ENCODE data around the gene LRIG3. TPM values are rescaled to one million over a fixed set of nuclear protein-coding genes. Genes with fewer than 3 reads are reported as not detected.

LRIG3 gene
- polyA plus RNA-seq, 1 experiment, result 33.9 TPM

DNA sequence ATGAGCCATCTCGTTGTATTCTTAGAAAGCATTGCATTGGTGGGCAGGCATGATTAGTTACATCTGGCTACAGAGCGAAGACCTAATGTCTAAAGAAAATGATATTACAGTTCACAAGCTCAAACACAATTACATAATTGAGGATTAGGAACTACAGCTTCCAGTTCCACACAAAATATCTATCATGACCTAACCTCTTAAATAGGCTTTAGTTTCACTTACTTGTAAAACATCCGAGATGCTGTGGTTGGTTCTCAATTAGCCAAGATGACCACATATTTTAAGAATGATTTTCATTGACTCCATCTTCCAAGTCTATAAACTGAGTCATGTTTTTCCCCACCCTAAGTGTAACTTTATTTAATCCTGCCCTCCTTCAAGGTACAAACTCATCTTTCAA, 69.5 kb downstream of the LRIG3 start:
- POLR2A ChIA-PET, result interaction anchor here (0.6 kb wide), 2 partner anchors 68 to 234 kb away, joined by 3 to 8 read pairs; no protein-coding TSS in a partner anchor
- CTCF ChIA-PET, result interaction anchor here (1.1 kb wide), 1 partner anchor 10 kb away, joined by 4 read pairs; no protein-coding TSS in a partner anchor
- Histone ChIP-seq H3K4me3 (ENCODE audit: low read depth, low read length) (no peak overlapping the region), H3K27me3 (ENCODE audit: control insufficient read depth, insufficient read depth, low read length) (peaks cover 2% of the 10 kb centered on the region; the same call in 1 of the 2 replicates), H3K36me3 (ENCODE audit: control insufficient read depth, insufficient read depth, low read length) (no peaks in the 10 kb centered on the region)
- TF ChIP-seq, protein P1, sequence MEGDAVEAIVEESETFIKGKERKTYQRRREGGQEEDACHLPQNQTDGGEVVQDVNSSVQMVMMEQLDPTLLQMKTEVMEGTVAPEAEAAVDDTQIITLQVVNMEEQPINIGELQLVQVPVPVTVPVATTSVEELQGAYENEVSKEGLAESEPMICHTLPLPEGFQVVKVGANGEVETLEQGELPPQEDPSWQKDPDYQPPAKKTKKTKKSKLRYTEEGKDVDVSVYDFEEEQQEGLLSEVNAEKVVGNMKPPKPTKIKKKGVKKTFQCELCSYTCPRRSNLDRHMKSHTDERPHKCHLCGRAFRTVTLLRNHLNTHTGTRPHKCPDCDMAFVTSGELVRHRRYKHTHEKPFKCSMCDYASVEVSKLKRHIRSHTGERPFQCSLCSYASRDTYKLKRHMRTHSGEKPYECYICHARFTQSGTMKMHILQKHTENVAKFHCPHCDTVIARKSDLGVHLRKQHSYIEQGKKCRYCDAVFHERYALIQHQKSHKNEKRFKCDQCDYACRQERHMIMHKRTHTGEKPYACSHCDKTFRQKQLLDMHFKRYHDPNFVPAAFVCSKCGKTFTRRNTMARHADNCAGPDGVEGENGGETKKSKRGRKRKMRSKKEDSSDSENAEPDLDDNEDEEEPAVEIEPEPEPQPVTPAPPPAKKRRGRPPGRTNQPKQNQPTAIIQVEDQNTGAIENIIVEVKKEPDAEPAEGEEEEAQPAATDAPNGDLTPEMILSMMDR (IDR thresholded peaks at IDR 0.05; ENCODE audit: insufficient read depth, low read depth, low read length), result no peak
- peak; percentile 58 for DNase-seq (ENCODE audit: low read depth)

DNA sequence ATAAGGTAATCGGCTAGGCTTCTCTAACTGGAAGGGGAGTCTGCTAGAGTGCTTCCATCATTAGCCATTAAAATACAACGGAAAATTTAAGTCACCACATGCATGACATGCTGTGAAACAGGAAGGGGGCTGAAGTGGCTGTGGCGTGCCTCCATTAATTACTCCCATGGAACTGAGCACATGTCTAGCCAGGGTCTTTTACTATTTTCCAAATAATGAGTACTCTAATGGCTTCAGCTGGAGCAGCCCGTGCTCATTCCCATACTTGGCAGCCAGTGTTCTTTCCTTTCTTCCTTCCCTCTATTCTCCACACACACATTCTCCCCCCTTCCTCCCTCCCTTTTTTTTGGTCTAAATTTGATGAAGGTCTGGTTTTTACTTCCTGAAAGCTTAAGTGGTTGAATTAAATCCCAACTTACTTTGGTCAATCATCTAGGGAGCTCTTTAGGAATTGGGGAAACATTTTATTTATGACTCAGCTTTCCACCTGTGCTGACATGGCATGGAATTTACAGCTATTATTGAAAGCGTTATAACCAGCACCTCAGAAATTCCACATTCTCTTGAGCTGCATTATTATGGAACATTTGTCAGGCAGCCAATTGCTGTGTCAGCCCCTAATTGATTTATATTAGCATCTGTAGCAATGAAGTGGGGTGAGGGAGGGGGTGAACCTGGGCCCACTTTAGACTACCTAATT, 72.3 kb downstream of the LRIG3 start:
- ChIA-PET POLR2A (no interaction called here), CTCF (interaction anchor here (0.6 to 1.3 kb wide), 2 partner anchors 188 to 307 kb away, joined by 3 to 4 read pairs; no protein-coding TSS in a partner anchor)
- no peak for DNase-seq (ENCODE audit: low read depth)
- TF ChIP-seq, protein P1 (IDR thresholded peaks at IDR 0.05; ENCODE audit: insufficient read depth, low read depth, low read length), result no peak
- Histone ChIP-seq H3K4me3 (ENCODE audit: low read depth, low read length) (no peak overlapping the region), H3K27me3 (ENCODE audit: control insufficient read depth, insufficient read depth, low read length) (peaks cover 2% of the 10 kb centered on the region), H3K36me3 (ENCODE audit: control insufficient read depth, insufficient read depth, low read length) (no peaks in the 10 kb centered on the region)

DNA sequence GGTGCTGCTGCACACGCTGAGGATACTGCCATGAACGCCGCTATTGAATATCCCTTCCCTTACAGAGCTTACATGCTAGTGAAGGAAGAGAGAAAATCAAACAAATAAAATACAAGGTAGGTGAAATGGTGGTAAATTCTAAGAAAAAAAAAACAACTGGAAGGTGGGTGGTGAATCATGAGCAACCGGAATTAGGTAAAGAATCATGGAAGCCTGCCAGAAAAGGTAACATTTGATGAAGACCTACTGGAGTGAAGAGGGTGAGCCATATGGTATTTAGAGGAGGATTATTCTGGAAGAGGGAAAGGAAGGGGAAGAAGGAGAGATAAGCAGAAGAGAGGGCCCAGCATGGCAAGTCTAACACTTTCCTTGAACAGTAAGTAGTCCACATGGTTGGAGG, 76.1 kb downstream of the LRIG3 start:
- ChIA-PET CTCF (no interaction called here), POLR2A (no interaction called here)
- peaks cover 2% of the 10 kb centered on the region for H3K27me3 ChIP-seq (ENCODE audit: control insufficient read depth, insufficient read depth, low read length)
- TF ChIP-seq, protein P1 (IDR thresholded peaks at IDR 0.05; ENCODE audit: insufficient read depth, low read depth, low read length), result no peak
- H3K4me3 ChIP-seq (ENCODE audit: low read depth, low read length), result no peak overlapping the region
- no peak for DNase-seq (ENCODE audit: low read depth)
- no peaks in the 10 kb centered on the region for H3K36me3 ChIP-seq (ENCODE audit: control insufficient read depth, insufficient read depth, low read length)

DNA sequence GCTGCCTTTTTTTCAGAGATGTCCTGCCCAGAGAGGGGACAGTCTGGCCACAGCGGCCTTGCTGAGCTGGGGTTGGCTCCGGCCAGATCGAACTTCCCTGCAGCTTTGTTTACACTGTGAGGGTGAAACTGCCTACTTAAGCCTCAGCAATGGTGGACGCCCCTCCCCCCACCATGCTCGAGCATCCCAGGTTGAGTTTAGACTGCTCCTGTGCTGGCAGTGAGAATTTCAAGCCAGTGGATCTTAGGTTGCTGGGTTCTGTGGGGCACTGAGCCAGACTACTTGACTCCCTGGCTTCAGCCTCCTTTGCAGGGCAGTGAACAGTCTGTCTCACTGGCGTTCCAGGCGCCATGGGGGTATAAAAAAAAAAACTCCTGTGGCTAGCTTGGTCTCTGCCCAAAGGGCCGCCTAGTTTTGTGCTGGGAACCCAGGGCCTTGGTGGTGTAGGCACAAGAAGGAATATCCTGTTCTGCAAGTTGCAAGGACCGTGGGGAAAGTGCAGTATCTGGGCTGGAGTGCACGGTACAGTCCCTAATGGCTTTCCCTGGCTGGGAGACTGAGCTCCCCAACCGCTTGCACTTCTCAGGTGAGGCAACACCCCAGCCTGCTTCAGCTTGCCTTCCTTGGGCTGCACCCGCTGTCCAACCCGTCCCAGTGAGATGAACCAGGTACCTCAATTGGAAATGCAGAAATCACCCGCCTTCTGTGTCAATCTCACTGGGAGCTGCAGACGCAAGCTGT, 79.1 kb downstream of the LRIG3 start:
- H3K27me3 ChIP-seq (ENCODE audit: control insufficient read depth, insufficient read depth, low read length), result peaks cover 2% of the 10 kb centered on the region
- TF ChIP-seq, protein P1 (IDR thresholded peaks at IDR 0.05; ENCODE audit: insufficient read depth, low read depth, low read length), result no peak
- no peak overlapping the region for H3K4me3 ChIP-seq (ENCODE audit: low read depth, low read length)
- ChIA-PET CTCF (no interaction called here), POLR2A (no interaction called here)
- no peak for DNase-seq (ENCODE audit: low read depth)
- no peaks in the 10 kb centered on the region for H3K36me3 ChIP-seq (ENCODE audit: control insufficient read depth, insufficient read depth, low read length)

DNA sequence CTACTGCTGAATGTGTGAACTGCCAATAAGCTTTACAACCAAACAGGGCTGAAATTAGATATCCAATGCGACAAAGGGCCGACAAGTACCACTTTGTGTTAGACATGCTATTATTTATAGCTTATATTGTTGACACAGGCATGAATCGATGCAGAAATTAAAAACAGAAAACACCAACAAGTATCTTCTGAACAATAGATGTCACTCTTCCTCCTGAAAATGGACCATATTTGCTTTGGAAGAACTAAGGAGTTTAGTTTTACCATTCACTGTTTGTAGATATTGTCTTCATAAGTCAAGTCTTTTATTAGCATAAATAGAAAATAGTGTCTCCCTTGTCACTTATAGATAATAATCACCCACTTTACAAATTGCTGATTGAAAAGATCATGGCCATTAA, 86.5 kb downstream of the LRIG3 start:
- Histone ChIP-seq H3K4me3 (ENCODE audit: low read depth, low read length) (no peak overlapping the region), H3K36me3 (ENCODE audit: control insufficient read depth, insufficient read depth, low read length) (no peaks in the 10 kb centered on the region), H3K27me3 (ENCODE audit: control insufficient read depth, insufficient read depth, low read length) (no peaks in the 10 kb centered on the region)
- no peak for DNase-seq (ENCODE audit: low read depth)
- TF ChIP-seq, protein P1 (IDR thresholded peaks at IDR 0.05; ENCODE audit: insufficient read depth, low read depth, low read length), result no peak
- POLR2A ChIA-PET, result no interaction called here
- CTCF ChIA-PET, result interaction anchor here (1.2 kb wide), 1 partner anchor 43 kb away, joined by 3 read pairs; no protein-coding TSS in a partner anchor

Measured in BJ (cell line).